SK-N-SH (cell line): Measurements from ENCODE around the gene FASTKD3. TPM values are rescaled to one million over a fixed set of nuclear protein-coding genes. Genes with fewer than 3 reads are reported as not detected.

Experiments used
- CTCF ChIA-PET: fragments of 300-600, 350-600 bp; formaldehyde crosslinking; extraction: SDS; loops from one replicate; lab custom pipeline; 2021; lab: Yijun Ruan, JAX
- POLR2A ChIA-PET: fragments of 350-600 bp; sonication (Branson Sonifier 250); formaldehyde crosslinking; extraction: SDS; loops from one replicate; lab custom pipeline; 2020; ENCODE audit warnings: antibody characterized with exemption, inconsistent platforms; lab: Yijun Ruan, JAX
- DNase-seq: peaks from one replicate; pipeline ENCODE4 v3.0.0; 2012
- H2AFZ ChIP-seq: fragments of 200-600 bp; sonication (generic); 2 replicates; pipeline ENCODE4 v1.8.1; 2016; ENCODE audit warnings: antibody characterized with exemption, mild to moderate bottlenecking, low read depth
- H3F3A ChIP-seq: fragments of 200-600 bp; sonication (generic); replicated peaks from 2 replicates; pipeline ENCODE3; 2016; ENCODE audit warnings: antibody characterized with exemption, mild to moderate bottlenecking; ENCODE audit not compliant: insufficient read depth
- H3K27ac ChIP-seq, 2 experiments: fragments of 200-500 bp in 1 of 2; fragments of 200-600 bp in 1 of 2; sonication (Bioruptor generic) in 1 of 2; sonication (generic), shearing (Covaris generic) in 1 of 2; 2 replicates each; pipeline versions ENCODE4 v1.5.1 to v1.6.1; 2014 to 2016; ENCODE audit warnings: low read depth in 2 of 2, inconsistent platforms in 1 of 2, low read length in 1 of 2, mild to moderate bottlenecking in 1 of 2, mixed read lengths in 1 of 2
- H3K27me3 ChIP-seq: fragments of 200-600 bp; sonication (generic), shearing (Covaris generic); 2 replicates; pipeline ENCODE4 v1.6.1; 2016; ENCODE audit warnings: mixed run types; ENCODE audit not compliant: insufficient read depth
- H3K36me3 ChIP-seq, 2 experiments: fragments of 200-500 bp in 1 of 2; fragments of 200-600 bp in 1 of 2; sonication (Bioruptor generic) in 1 of 2; sonication (generic) in 1 of 2; replicated peaks in 1 of 2; 2 replicates each; pipeline versions ENCODE3 to v1.5.1; 2014 to 2016; ENCODE audit warnings: low read length in 1 of 2, mild to moderate bottlenecking in 1 of 2; ENCODE audit not compliant: insufficient read depth in 2 of 2, control insufficient read depth in 1 of 2
- H3K4me1 ChIP-seq, 2 experiments: fragments of 200-500 bp in 1 of 2; fragments of 200-600 bp in 1 of 2; sonication (Bioruptor generic) in 1 of 2; sonication (generic), shearing (Covaris generic) in 1 of 2; 2 replicates each; pipeline versions ENCODE4 v1.5.1 to v1.6.1; 2014 to 2016; ENCODE audit warnings: low read depth in 1 of 2, low read length in 1 of 2, mixed run types in 1 of 2; ENCODE audit not compliant: insufficient read depth in 2 of 2, control insufficient read depth in 1 of 2
- H3K4me2 ChIP-seq: fragments of 200-600 bp; sonication (generic), shearing (Covaris generic); 2 replicates; pipeline ENCODE4 v1.6.1; 2017; ENCODE audit warnings: mixed run types
- H3K4me3 ChIP-seq, 2 experiments: fragments of 200-500 bp in 1 of 2; fragments of 200-600 bp in 1 of 2; sonication (Bioruptor generic) in 1 of 2; sonication (generic), shearing (Covaris generic) in 1 of 2; 2 replicates each; pipeline versions ENCODE4 v1.5.1 to v1.8.1; 2014 to 2016; ENCODE audit warnings: low read depth in 2 of 2, inconsistent platforms in 1 of 2, low read length in 1 of 2, mild to moderate bottlenecking in 1 of 2, mixed read lengths in 1 of 2, moderate library complexity in 1 of 2
- H3K79me2 ChIP-seq: fragments of 200-600 bp; sonication (generic); 2 replicates; pipeline ENCODE4 v1.8.1; 2017; ENCODE audit warnings: mild to moderate bottlenecking; ENCODE audit not compliant: insufficient read depth
- H3K9ac ChIP-seq: fragments of 200-600 bp; sonication (generic); 2 replicates; pipeline ENCODE4 v1.6.1; 2017; ENCODE audit warnings: mixed run types
- H3K9me2 ChIP-seq: fragments of 200-600 bp; sonication (generic); 2 replicates; pipeline ENCODE4 v1.6.1; 2017; ENCODE audit warnings: mixed run types
- H3K9me3 ChIP-seq: fragments of 200-600 bp; sonication (generic); 2 replicates; pipeline ENCODE4 v1.6.1; 2017; ENCODE audit warnings: mixed run types, mild to moderate bottlenecking, moderate library complexity
- H4K20me1 ChIP-seq: fragments of 200-600 bp; sonication (generic); 2 replicates; pipeline ENCODE4 v1.6.1; 2017; ENCODE audit warnings: mild to moderate bottlenecking, mixed run types; ENCODE audit not compliant: insufficient read depth
- EP300 ChIP-seq, 2 experiments: IDR thresholded peaks; 2 replicates each; pipeline versions ENCODE4 v1.4.0 to v1.6.1; 2012; ENCODE audit warnings: borderline replicate concordance in 1 of 2, low read depth in 1 of 2, low read length in 1 of 2
- EZH2phosphoT487 ChIP-seq: fragments of 200-600 bp; sonication (generic); IDR thresholded peaks from 2 replicates; pipeline ENCODE4 v1.6.1; 2017; ENCODE audit warnings: low read depth, mixed run types, mild to moderate bottlenecking, antibody characterized with exemption, moderate library complexity, borderline replicate concordance
- FOSL2 ChIP-seq: IDR thresholded peaks from 2 replicates; pipeline ENCODE4 v1.4.0; 2012; ENCODE audit warnings: low read depth, mild to moderate bottlenecking, moderate library complexity, borderline replicate concordance
- GABPA ChIP-seq: IDR thresholded peaks from 2 replicates; pipeline ENCODE4 v1.4.0; 2012; ENCODE audit warnings: low read depth, mild to moderate bottlenecking
- IRF3 ChIP-seq: fragments of 150-350 bp; IDR thresholded peaks from 2 replicates; pipeline ENCODE4 v1.6.1; 2016; ENCODE audit warnings: mild to moderate bottlenecking, low read depth, low read length
- JUND ChIP-seq: IDR thresholded peaks from 2 replicates; pipeline ENCODE4 v1.4.0; 2012
- MAX ChIP-seq: IDR thresholded peaks from 2 replicates; pipeline ENCODE4 v1.4.0; 2012; ENCODE audit warnings: low read depth
- MEF2A ChIP-seq: IDR thresholded peaks from 2 replicates; pipeline ENCODE4 v1.4.0; 2012; ENCODE audit warnings: low read depth, borderline replicate concordance
- NFIC ChIP-seq: IDR thresholded peaks from 2 replicates; pipeline ENCODE4 v1.4.0; 2012; ENCODE audit warnings: borderline replicate concordance
- PBX3 ChIP-seq: IDR thresholded peaks from 2 replicates; pipeline ENCODE4; 2012
- RCOR1 ChIP-seq: fragments of 150-350 bp; IDR thresholded peaks from 2 replicates; pipeline ENCODE4 v1.6.1; 2017; ENCODE audit warnings: antibody characterized with exemption, low read length
- YY1 ChIP-seq: IDR thresholded peaks from 2 replicates; pipeline ENCODE4 v1.4.0; 2012; ENCODE audit warnings: low read depth, mild to moderate bottlenecking
- WGBS: methylation state at CpG from one replicate; pipeline ENCODE4 v1.1.6; 2017; ENCODE audit warnings: low lambda C conversion rate; 5-methylcytosine and 5-hydroxymethylcytosine counted together
- polyA plus RNA-seq, 3 experiments: library from polyadenylated mRNA; depleted of rRNA; stranded (reverse); fragments of >200 nt; gene quantifications; 2 replicates each; pipeline ENCODE4 v1.2.3, GENCODE V29; 2012
- TF ChIP-seq, protein P1 (sequence below): IDR thresholded peaks from 2 replicates; pipeline ENCODE4 v1.6.1; 2012; ENCODE audit warnings: mild to moderate bottlenecking, low read depth, low read length, moderate library complexity

The FASTKD3 gene
- polyA plus RNA-seq, 1 of the 3 experiments (the other 2 are of a cell fraction): 5.4 TPM

DNA sequence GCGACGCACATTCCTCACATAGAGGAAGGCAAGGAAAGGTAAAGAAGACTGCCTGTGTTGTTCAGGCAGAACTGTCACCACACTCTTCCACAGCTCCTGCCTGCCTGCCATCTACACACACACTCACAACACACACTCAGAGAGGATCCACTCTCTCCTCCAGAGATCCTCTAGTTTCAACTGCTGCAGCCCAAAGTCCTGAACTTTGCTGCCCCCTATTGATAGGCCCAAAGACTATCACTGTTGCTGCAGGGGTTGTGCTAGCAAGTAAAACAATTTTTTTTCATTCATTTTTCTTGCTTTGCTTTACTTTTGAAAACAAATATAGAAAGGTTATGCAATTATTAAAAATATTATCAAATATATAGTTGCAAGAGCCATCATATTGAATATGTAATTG is 12.0 kb downstream of the FASTKD3 start (continued):
- TF ChIP-seq NFIC: no peak

GRCh38 chr5:7855611-7856010 is 13.2 kb downstream of the FASTKD3 start:
- Histone ChIP-seq H3K9me2 (no peaks in the 10 kb centered on the region), H3F3A (peaks cover 8% of the 10 kb centered on the region), H3K27me3 (no peaks in the 10 kb centered on the region; the same call in 1 of the 2 replicates)
- TF ChIP-seq FOSL2 (no peak), EP300 (IDR thresholded peaks at IDR 0.05; ENCODE audit: borderline replicate concordance in 1 of 2, low read depth in 1 of 2, low read length in 1 of 2) (no peak), RCOR1 (no peak), YY1 (no peak), GABPA (no peak), EZH2phosphoT487 (no peak), MEF2A (no peak), MAX (no peak), IRF3 (no peak), PBX3 (no peak), JUND (no peak)
- TF ChIP-seq, protein P1, sequence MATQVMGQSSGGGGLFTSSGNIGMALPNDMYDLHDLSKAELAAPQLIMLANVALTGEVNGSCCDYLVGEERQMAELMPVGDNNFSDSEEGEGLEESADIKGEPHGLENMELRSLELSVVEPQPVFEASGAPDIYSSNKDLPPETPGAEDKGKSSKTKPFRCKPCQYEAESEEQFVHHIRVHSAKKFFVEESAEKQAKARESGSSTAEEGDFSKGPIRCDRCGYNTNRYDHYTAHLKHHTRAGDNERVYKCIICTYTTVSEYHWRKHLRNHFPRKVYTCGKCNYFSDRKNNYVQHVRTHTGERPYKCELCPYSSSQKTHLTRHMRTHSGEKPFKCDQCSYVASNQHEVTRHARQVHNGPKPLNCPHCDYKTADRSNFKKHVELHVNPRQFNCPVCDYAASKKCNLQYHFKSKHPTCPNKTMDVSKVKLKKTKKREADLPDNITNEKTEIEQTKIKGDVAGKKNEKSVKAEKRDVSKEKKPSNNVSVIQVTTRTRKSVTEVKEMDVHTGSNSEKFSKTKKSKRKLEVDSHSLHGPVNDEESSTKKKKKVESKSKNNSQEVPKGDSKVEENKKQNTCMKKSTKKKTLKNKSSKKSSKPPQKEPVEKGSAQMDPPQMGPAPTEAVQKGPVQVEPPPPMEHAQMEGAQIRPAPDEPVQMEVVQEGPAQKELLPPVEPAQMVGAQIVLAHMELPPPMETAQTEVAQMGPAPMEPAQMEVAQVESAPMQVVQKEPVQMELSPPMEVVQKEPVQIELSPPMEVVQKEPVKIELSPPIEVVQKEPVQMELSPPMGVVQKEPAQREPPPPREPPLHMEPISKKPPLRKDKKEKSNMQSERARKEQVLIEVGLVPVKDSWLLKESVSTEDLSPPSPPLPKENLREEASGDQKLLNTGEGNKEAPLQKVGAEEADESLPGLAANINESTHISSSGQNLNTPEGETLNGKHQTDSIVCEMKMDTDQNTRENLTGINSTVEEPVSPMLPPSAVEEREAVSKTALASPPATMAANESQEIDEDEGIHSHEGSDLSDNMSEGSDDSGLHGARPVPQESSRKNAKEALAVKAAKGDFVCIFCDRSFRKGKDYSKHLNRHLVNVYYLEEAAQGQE: no peak
- TF ChIP-seq, all 33 proteins: peak for 0
- H3K4me1 ChIP-seq: peaks cover 8 to 11% of the 10 kb centered on the region in 2 experiments; a peak in 2 of 4 replicates
- peaks cover 15 to 22% of the 10 kb centered on the region in 2 experiments for H3K36me3 ChIP-seq
- no peak overlapping the region for H2AFZ ChIP-seq
- no peak overlapping the region for H3K27ac ChIP-seq
- DNase-seq: no peak
- H3K9ac ChIP-seq: no peak overlapping the region
- no peaks in the 10 kb centered on the region for H3K79me2 ChIP-seq
- no peaks in the 10 kb centered on the region for H4K20me1 ChIP-seq
- no peak overlapping the region for H3K4me3 ChIP-seq
- no peaks in the 10 kb centered on the region for H3K9me3 ChIP-seq
- 51% methylated on average over 3 of the region's 3 CpGs for WGBS
- POLR2A ChIA-PET: no interaction called here
- no peak overlapping the region for H3K4me2 ChIP-seq
- CTCF ChIA-PET: interaction anchor here (1.0 to 4.0 kb wide), 5 partner anchors 10 to 595 kb away, joined by 3 to 34 read pairs (median 10); partner anchors contain the start of genes FASTKD3 and MTRR
